SK-N-SH (cell line): ENCODE results near the gene PTPRC. TPM values are rescaled to one million over a fixed set of nuclear protein-coding genes. Genes with fewer than 3 reads are reported as not detected.
A peak's percentile ranks its signal among the peaks of the same experiment; 100 is the strongest.

ENCODE experiments used
- CTCF ChIA-PET: fragments of 300-600, 350-600 bp; formaldehyde crosslinking; extraction: SDS; loops from one replicate; lab custom pipeline; 2021; lab: Yijun Ruan, JAX
- POLR2A ChIA-PET: fragments of 350-600 bp; sonication (Branson Sonifier 250); formaldehyde crosslinking; extraction: SDS; loops from one replicate; lab custom pipeline; 2020; ENCODE audit warnings: antibody characterized with exemption, inconsistent platforms; lab: Yijun Ruan, JAX
- DNase-seq: peaks from one replicate; pipeline ENCODE4 v3.0.0; 2012
- H2AFZ ChIP-seq: fragments of 200-600 bp; sonication (generic); 2 replicates; pipeline ENCODE4 v1.8.1; 2016; ENCODE audit warnings: antibody characterized with exemption, mild to moderate bottlenecking, low read depth
- H3F3A ChIP-seq: fragments of 200-600 bp; sonication (generic); replicated peaks from 2 replicates; pipeline ENCODE3; 2016; ENCODE audit warnings: antibody characterized with exemption, mild to moderate bottlenecking; ENCODE audit not compliant: insufficient read depth
- H3K27ac ChIP-seq, 2 experiments: fragments of 200-500 bp in 1 of 2; fragments of 200-600 bp in 1 of 2; sonication (Bioruptor generic) in 1 of 2; sonication (generic), shearing (Covaris generic) in 1 of 2; 2 replicates each; pipeline versions ENCODE4 v1.5.1 to v1.6.1; 2014 to 2016; ENCODE audit warnings: low read depth in 2 of 2, inconsistent platforms in 1 of 2, low read length in 1 of 2, mild to moderate bottlenecking in 1 of 2, mixed read lengths in 1 of 2
- H3K27me3 ChIP-seq: fragments of 200-600 bp; sonication (generic), shearing (Covaris generic); 2 replicates; pipeline ENCODE4 v1.6.1; 2016; ENCODE audit warnings: mixed run types; ENCODE audit not compliant: insufficient read depth
- H3K36me3 ChIP-seq, 2 experiments: fragments of 200-500 bp in 1 of 2; fragments of 200-600 bp in 1 of 2; sonication (Bioruptor generic) in 1 of 2; sonication (generic) in 1 of 2; replicated peaks in 1 of 2; 2 replicates each; pipeline versions ENCODE3 to v1.5.1; 2014 to 2016; ENCODE audit warnings: low read length in 1 of 2, mild to moderate bottlenecking in 1 of 2; ENCODE audit not compliant: insufficient read depth in 2 of 2, control insufficient read depth in 1 of 2
- H3K4me1 ChIP-seq, 2 experiments: fragments of 200-500 bp in 1 of 2; fragments of 200-600 bp in 1 of 2; sonication (Bioruptor generic) in 1 of 2; sonication (generic), shearing (Covaris generic) in 1 of 2; 2 replicates each; pipeline versions ENCODE4 v1.5.1 to v1.6.1; 2014 to 2016; ENCODE audit warnings: low read depth in 1 of 2, low read length in 1 of 2, mixed run types in 1 of 2; ENCODE audit not compliant: insufficient read depth in 2 of 2, control insufficient read depth in 1 of 2
- H3K4me2 ChIP-seq: fragments of 200-600 bp; sonication (generic), shearing (Covaris generic); 2 replicates; pipeline ENCODE4 v1.6.1; 2017; ENCODE audit warnings: mixed run types
- H3K4me3 ChIP-seq, 2 experiments: fragments of 200-500 bp in 1 of 2; fragments of 200-600 bp in 1 of 2; sonication (Bioruptor generic) in 1 of 2; sonication (generic), shearing (Covaris generic) in 1 of 2; 2 replicates each; pipeline versions ENCODE4 v1.5.1 to v1.8.1; 2014 to 2016; ENCODE audit warnings: low read depth in 2 of 2, inconsistent platforms in 1 of 2, low read length in 1 of 2, mild to moderate bottlenecking in 1 of 2, mixed read lengths in 1 of 2, moderate library complexity in 1 of 2
- H3K79me2 ChIP-seq: fragments of 200-600 bp; sonication (generic); 2 replicates; pipeline ENCODE4 v1.8.1; 2017; ENCODE audit warnings: mild to moderate bottlenecking; ENCODE audit not compliant: insufficient read depth
- H3K9ac ChIP-seq: fragments of 200-600 bp; sonication (generic); 2 replicates; pipeline ENCODE4 v1.6.1; 2017; ENCODE audit warnings: mixed run types
- H3K9me2 ChIP-seq: fragments of 200-600 bp; sonication (generic); 2 replicates; pipeline ENCODE4 v1.6.1; 2017; ENCODE audit warnings: mixed run types
- H3K9me3 ChIP-seq: fragments of 200-600 bp; sonication (generic); 2 replicates; pipeline ENCODE4 v1.6.1; 2017; ENCODE audit warnings: mixed run types, mild to moderate bottlenecking, moderate library complexity
- H4K20me1 ChIP-seq: fragments of 200-600 bp; sonication (generic); 2 replicates; pipeline ENCODE4 v1.6.1; 2017; ENCODE audit warnings: mild to moderate bottlenecking, mixed run types; ENCODE audit not compliant: insufficient read depth
- EP300 ChIP-seq, 2 experiments: IDR thresholded peaks; 2 replicates each; pipeline versions ENCODE4 v1.4.0 to v1.6.1; 2012; ENCODE audit warnings: borderline replicate concordance in 1 of 2, low read depth in 1 of 2, low read length in 1 of 2
- EZH2phosphoT487 ChIP-seq: fragments of 200-600 bp; sonication (generic); IDR thresholded peaks from 2 replicates; pipeline ENCODE4 v1.6.1; 2017; ENCODE audit warnings: low read depth, mixed run types, mild to moderate bottlenecking, antibody characterized with exemption, moderate library complexity, borderline replicate concordance
- GABPA ChIP-seq: IDR thresholded peaks from 2 replicates; pipeline ENCODE4 v1.4.0; 2012; ENCODE audit warnings: low read depth, mild to moderate bottlenecking
- IRF3 ChIP-seq: fragments of 150-350 bp; IDR thresholded peaks from 2 replicates; pipeline ENCODE4 v1.6.1; 2016; ENCODE audit warnings: mild to moderate bottlenecking, low read depth, low read length
- JUND ChIP-seq: IDR thresholded peaks from 2 replicates; pipeline ENCODE4 v1.4.0; 2012
- MAX ChIP-seq: IDR thresholded peaks from 2 replicates; pipeline ENCODE4 v1.4.0; 2012; ENCODE audit warnings: low read depth
- MXI1 ChIP-seq: IDR thresholded peaks from 2 replicates; pipeline ENCODE4 v1.6.1; 2012; ENCODE audit warnings: mild to moderate bottlenecking, low read depth, low read length, improper control_type of control experiment
- NFIC ChIP-seq: IDR thresholded peaks from 2 replicates; pipeline ENCODE4 v1.4.0; 2012; ENCODE audit warnings: borderline replicate concordance
- NRF1 ChIP-seq: IDR thresholded peaks from 2 replicates; pipeline ENCODE4 v1.6.1; 2012; ENCODE audit warnings: low read depth, mild to moderate bottlenecking, low read length
- PBX3 ChIP-seq: IDR thresholded peaks from 2 replicates; pipeline ENCODE4; 2012
- RAD21 ChIP-seq: IDR thresholded peaks from 2 replicates; pipeline ENCODE4 v1.6.1; 2012; ENCODE audit warnings: mild to moderate bottlenecking, low read length
- RXRA ChIP-seq: IDR thresholded peaks from 2 replicates; pipeline ENCODE4 v1.4.0; 2012; ENCODE audit warnings: low read depth, mild to moderate bottlenecking, borderline replicate concordance
- TCF12 ChIP-seq: IDR thresholded peaks from 2 replicates; pipeline ENCODE4 v1.4.0; 2012
- TEAD4 ChIP-seq: IDR thresholded peaks from 2 replicates; pipeline ENCODE4 v1.4.0; 2012; ENCODE audit warnings: mild to moderate bottlenecking, borderline replicate concordance; ENCODE audit not compliant: insufficient read depth
- USF2 ChIP-seq: fragments of 150-350 bp; IDR thresholded peaks from 2 replicates; pipeline ENCODE4 v1.6.1; 2017; ENCODE audit warnings: antibody characterized with exemption, low read length, low read depth, borderline replicate concordance
- YY1 ChIP-seq: IDR thresholded peaks from 2 replicates; pipeline ENCODE4 v1.4.0; 2012; ENCODE audit warnings: low read depth, mild to moderate bottlenecking
- WGBS: methylation state at CpG from one replicate; pipeline ENCODE4 v1.1.6; 2017; ENCODE audit warnings: low lambda C conversion rate; 5-methylcytosine and 5-hydroxymethylcytosine counted together
- polyA plus RNA-seq, 3 experiments: library from polyadenylated mRNA; depleted of rRNA; stranded (reverse); fragments of >200 nt; gene quantifications; 2 replicates each; pipeline ENCODE4 v1.2.3, GENCODE V29; 2012

The PTPRC gene
- polyA plus RNA-seq, 1 of the 3 experiments (the other 2 are of a cell fraction): 0.03 TPM

GRCh38 chr1:198763298-198763714, 124.5 kb downstream of the PTPRC start:
- peaks cover 0 to 5% of the 10 kb centered on the region in 2 experiments for H3K36me3 ChIP-seq
- H3K27ac ChIP-seq: no peak overlapping the region
- no peaks in the 10 kb centered on the region for H3F3A ChIP-seq
- no peak overlapping the region for H3K4me3 ChIP-seq
- no peak overlapping the region for H3K9ac ChIP-seq
- H3K79me2 ChIP-seq: no peaks in the 10 kb centered on the region
- 52% methylated on average over 1 of the region's 1 CpG for WGBS
- H3K4me2 ChIP-seq: no peak overlapping the region
- no peak overlapping the region for H2AFZ ChIP-seq
- no peaks in the 10 kb centered on the region for H3K27me3 ChIP-seq
- CTCF ChIA-PET: interaction anchor here (11.6 kb wide), 1 partner anchor 787 kb away, joined by 77 read pairs; no protein-coding TSS in a partner anchor
- peaks cover 0 to 11% of the 10 kb centered on the region in 2 experiments; a peak in 1 of 4 replicates for H3K4me1 ChIP-seq
- DNase-seq: no peak
- no peaks in the 10 kb centered on the region for H3K9me3 ChIP-seq
- no peaks in the 10 kb centered on the region for H4K20me1 ChIP-seq
- H3K9me2 ChIP-seq: no peaks in the 10 kb centered on the region
- POLR2A ChIA-PET: no interaction called here
- TF ChIP-seq GABPA (no peak), PBX3 (0 out of 2 replicates have a peak, but pooled peaks have one; percentile 15), TCF12 (peak; percentile 15; the same call in 1 of the 2 replicates)

- 88% methylated on average over 2 of the region's 2 CpGs for WGBS
- 0 out of 2 replicates have a peak overlapping the region, but pooled peaks have one; percentile 38 for H2AFZ ChIP-seq
- POLR2A ChIA-PET: no interaction called here
These were observed 125.9 kb downstream of the PTPRC start for GRCh38 chr1:198764748-198765147.

GRCh38 chr1:198765416-198765815, 126.6 kb downstream of the PTPRC start:
- Histone ChIP-seq H3K4me2 (no peak overlapping the region), H3F3A (no peaks in the 10 kb centered on the region), H3K27ac (no peak overlapping the region), H3K36me3 (peaks cover 0 to 5% of the 10 kb centered on the region in 2 experiments), H3K9ac (no peak overlapping the region), H3K4me3 (no peak overlapping the region), H4K20me1 (no peaks in the 10 kb centered on the region), H3K9me3 (no peaks in the 10 kb centered on the region), H3K27me3 (no peaks in the 10 kb centered on the region), H3K79me2 (no peaks in the 10 kb centered on the region), H3K4me1 (peaks cover 0 to 11% of the 10 kb centered on the region in 2 experiments; a peak in 1 of 4 replicates), H2AFZ (0 out of 2 replicates have a peak overlapping the region, but pooled peaks have one; percentile 38), H3K9me2 (no peaks in the 10 kb centered on the region)
- POLR2A ChIA-PET: no interaction called here
- CTCF ChIA-PET: interaction anchor here (0.7 to 11.6 kb wide), 2 partner anchors 11 to 785 kb away, joined by 3 to 77 read pairs; no protein-coding TSS in a partner anchor
- DNase-seq: no peak
- no peak for TF ChIP-seq MXI1
- no peak for TF ChIP-seq JUND
- TF ChIP-seq EP300 (IDR thresholded peaks at IDR 0.05; ENCODE audit: borderline replicate concordance in 1 of 2, low read depth in 1 of 2, low read length in 1 of 2): no peak
- TF ChIP-seq RXRA: no peak
- TF ChIP-seq USF2: no peak
- no peak for TF ChIP-seq EZH2phosphoT487
- no peak for TF ChIP-seq MAX
- TF ChIP-seq RAD21: no peak
- TF ChIP-seq IRF3: no peak
- no peak for TF ChIP-seq NRF1
- TF ChIP-seq YY1: no peak
- TF ChIP-seq TEAD4: no peak
- TF ChIP-seq NFIC: no peak

More at GRCh38 chr1:198764748-198765147, 125.9 kb downstream of the PTPRC start:
- CTCF ChIA-PET: interaction anchor here (1.4 to 11.6 kb wide), 2 partner anchors 79 to 785 kb away, joined by 4 to 77 read pairs; no protein-coding TSS in a partner anchor
- Histone ChIP-seq H3K4me2 (no peak overlapping the region), H3K36me3 (peaks cover 0 to 5% of the 10 kb centered on the region in 2 experiments), H3K9me2 (no peaks in the 10 kb centered on the region), H3K9me3 (no peaks in the 10 kb centered on the region), H3K9ac (no peak overlapping the region), H3K27ac (no peak overlapping the region), H4K20me1 (no peaks in the 10 kb centered on the region), H3K4me3 (no peak overlapping the region), H3F3A (no peaks in the 10 kb centered on the region), H3K27me3 (no peaks in the 10 kb centered on the region), H3K79me2 (no peaks in the 10 kb centered on the region), H3K4me1 (peaks cover 0 to 11% of the 10 kb centered on the region in 2 experiments; a peak in 1 of 4 replicates)
- no peak for DNase-seq
- TF ChIP-seq NRF1 (no peak), TCF12 (no peak)
